H1 (cell line): Measurements from ENCODE around the gene AK6. TPM values are rescaled to one million over a fixed set of nuclear protein-coding genes. Genes with fewer than 3 reads are reported as not detected.
"Not testable (repeated sequence)": the region's sequence is repeated elsewhere in the genome, so short reads cannot be mapped to it uniquely, and the experiment has no call there.

Source experiments
- CTCF ChIA-PET: fragments of 300-600 bp; sonication (Branson Sonifier 250); formaldehyde crosslinking; loops from one replicate; lab custom pipeline; 2021; ENCODE audit not compliant: partially characterized antibody; lab: Charles Lee
- POLR2A ChIA-PET: fragments of 300-600 bp; sonication (Branson Sonifier 250); formaldehyde crosslinking; loops from one replicate; lab custom pipeline; 2021; ENCODE audit warnings: inconsistent platforms; ENCODE audit not compliant: partially characterized antibody; lab: Charles Lee
- DNase-seq, 2 experiments: peaks; one replicate each; pipeline versions ENCODE4 v3.0.0 to v3.0.0-alpha.2; 2010 to 2022; ENCODE audit warnings: low spot score in 2 of 2, low read depth in 1 of 2, mixed read lengths in 1 of 2
- FAIRE-seq: peaks from 2 replicates; lab custom pipeline; 2011; peaks lifted over from hg19 to GRCh38; lab: Jason Lieb, UNC
- H2AFZ ChIP-seq: 2 replicates; pipeline ENCODE4 v1.8.1; 2012; ENCODE audit warnings: low read length, inconsistent platforms
- H2AK5ac ChIP-seq: 2 replicates; pipeline ENCODE4 v1.6.1; 2013; ENCODE audit warnings: low read depth, low read length
- H2BK120ac ChIP-seq: replicated peaks from 2 replicates; pipeline ENCODE3; 2013; ENCODE audit warnings: low read depth, low read length, inconsistent platforms
- H2BK12ac ChIP-seq: 2 replicates; pipeline ENCODE4 v1.6.1; 2013; ENCODE audit warnings: low read depth, low read length
- H2BK15ac ChIP-seq: 2 replicates; pipeline ENCODE4 v1.6.1; 2013; ENCODE audit warnings: low read length
- H2BK20ac ChIP-seq: 2 replicates; pipeline ENCODE4 v1.6.1; 2013; ENCODE audit warnings: low read length
- H2BK5ac ChIP-seq: 2 replicates; pipeline ENCODE4 v1.6.1; 2013; ENCODE audit warnings: low read depth, low read length
- H3K14ac ChIP-seq: 2 replicates; pipeline ENCODE4 v1.6.1; 2013; ENCODE audit warnings: inconsistent platforms; ENCODE audit not compliant: insufficient read length
- H3K18ac ChIP-seq: 2 replicates; pipeline ENCODE4 v1.6.1; 2013; ENCODE audit warnings: low read length; ENCODE audit errors: extremely low read depth
- H3K23ac ChIP-seq: 2 replicates; pipeline ENCODE4 v1.6.1; 2013; ENCODE audit warnings: inconsistent platforms; ENCODE audit not compliant: insufficient read length
- H3K23me2 ChIP-seq: 2 replicates; pipeline ENCODE4 v1.6.1; 2013; ENCODE audit warnings: low read depth, low read length
- H3K27ac ChIP-seq: 2 replicates; pipeline ENCODE4 v1.6.1; 2011; ENCODE audit warnings: low read depth, low read length, inconsistent platforms
- H3K27me3 ChIP-seq, 4 experiments: replicated peaks in 1 of 4; 1 replicate in 1 of 4; 2 replicates in 3 of 4; pipeline versions ENCODE4 v1.6.1 to v1.8.1; 2011 to 2013; ENCODE audit warnings: low read length in 3 of 4, mild to moderate bottlenecking in 3 of 4, inconsistent platforms in 2 of 4, mixed read lengths in 2 of 4, moderate library complexity in 1 of 4; ENCODE audit not compliant: control insufficient read depth in 3 of 4, insufficient read depth in 3 of 4; ENCODE audit errors: extremely low read depth in 1 of 4
- H3K36me3 ChIP-seq, 4 experiments: 2 replicates each; pipeline versions ENCODE4 v1.6.1 to v1.8.1; 2011 to 2013; ENCODE audit warnings: mild to moderate bottlenecking in 4 of 4, low read length in 3 of 4, moderate library complexity in 2 of 4, control low read depth in 1 of 4, inconsistent platforms in 1 of 4; ENCODE audit not compliant: insufficient read depth in 4 of 4, control insufficient read depth in 2 of 4
- H3K4ac ChIP-seq: replicated peaks from 2 replicates; pipeline ENCODE3; 2013; ENCODE audit warnings: low read length, low read depth, mixed read lengths, inconsistent platforms; ENCODE audit not compliant: insufficient read length
- H3K4me1 ChIP-seq, 4 experiments: replicated peaks in 1 of 4; 1 replicate in 1 of 4; 2 replicates in 3 of 4; pipeline versions ENCODE4 v1.6.1 to v1.8.1; 2011 to 2013; ENCODE audit warnings: low read length in 3 of 4, inconsistent platforms in 2 of 4, mixed read lengths in 1 of 4; ENCODE audit not compliant: insufficient read depth in 4 of 4, control insufficient read depth in 3 of 4
- H3K4me2 ChIP-seq, 2 experiments: 2 replicates each; pipeline versions ENCODE4 v1.6.1 to v1.8.1; 2011 to 2013; ENCODE audit warnings: low read depth in 2 of 2, low read length in 2 of 2, control low read depth in 1 of 2, inconsistent platforms in 1 of 2, mild to moderate bottlenecking in 1 of 2; ENCODE audit not compliant: insufficient read depth in 1 of 2
- H3K4me3 ChIP-seq, 4 experiments: fragments of 200-600, 300-600 bp in 1 of 4; sonication (generic), shearing (Covaris generic), sonication (Bioruptor Twin) in 1 of 4; 2 replicates each; pipeline versions ENCODE4 v1.5.1 to v1.8.1; 2011 to 2016; ENCODE audit warnings: low read length in 4 of 4, low read depth in 3 of 4, control low read depth in 2 of 4, inconsistent platforms in 2 of 4, mild to moderate bottlenecking in 2 of 4, mixed read lengths in 1 of 4, moderate library complexity in 1 of 4; ENCODE audit not compliant: insufficient read depth in 2 of 4; ENCODE audit errors: extremely low read depth in 1 of 4
- H3K56ac ChIP-seq: replicated peaks from 2 replicates; pipeline ENCODE3; 2013; ENCODE audit warnings: low read depth, mild to moderate bottlenecking, mixed read lengths, low read length, inconsistent platforms; ENCODE audit not compliant: insufficient read length
- H3K79me1 ChIP-seq: 2 replicates; pipeline ENCODE4 v1.6.1; 2013; ENCODE audit warnings: low read depth, low read length, control low read depth
- H3K79me2 ChIP-seq, 2 experiments: 2 replicates each; pipeline versions ENCODE4 v1.6.1 to v1.8.1; 2012 to 2013; ENCODE audit warnings: low read length in 2 of 2, mild to moderate bottlenecking in 2 of 2, inconsistent platforms in 1 of 2; ENCODE audit not compliant: insufficient read depth in 2 of 2, control insufficient read depth in 1 of 2
- H3K9ac ChIP-seq, 4 experiments: replicated peaks in 1 of 4; 1 replicate in 1 of 4; 2 replicates in 3 of 4; pipeline versions ENCODE4 v1.6.1 to v1.8.1; 2011 to 2013; ENCODE audit warnings: low read depth in 3 of 4, low read length in 3 of 4, control low read depth in 2 of 4, mild to moderate bottlenecking in 2 of 4, moderate library complexity in 2 of 4, inconsistent platforms in 1 of 4; ENCODE audit errors: extremely low read depth in 1 of 4
- H3K9me3 ChIP-seq, 2 experiments: 2 replicates each; pipeline versions ENCODE4 v1.6.1 to v1.8.1; 2012 to 2013; ENCODE audit warnings: mild to moderate bottlenecking in 2 of 2, moderate library complexity in 2 of 2, control low read depth in 1 of 2, inconsistent platforms in 1 of 2, low read depth in 1 of 2, low read length in 1 of 2, mixed read lengths in 1 of 2; ENCODE audit not compliant: insufficient read depth in 2 of 2
- H4K20me1 ChIP-seq, 2 experiments: replicated peaks in 1 of 2; 2 replicates each; pipeline versions ENCODE3 to v1.8.1; 2011 to 2013; ENCODE audit warnings: inconsistent platforms in 2 of 2, low read length in 2 of 2, mild to moderate bottlenecking in 1 of 2; ENCODE audit not compliant: insufficient read depth in 2 of 2, control insufficient read depth in 1 of 2
- H4K5ac ChIP-seq: 2 replicates; pipeline ENCODE4 v1.6.1; 2013; ENCODE audit warnings: low read length, low read depth, mixed read lengths, inconsistent platforms; ENCODE audit not compliant: insufficient read length
- H4K8ac ChIP-seq: 2 replicates; pipeline ENCODE4 v1.8.0; 2013; ENCODE audit warnings: mild to moderate bottlenecking, moderate library complexity, low read length, inconsistent platforms; ENCODE audit not compliant: insufficient read depth; ENCODE audit errors: extremely low read depth
- H4K91ac ChIP-seq: replicated peaks from 2 replicates; pipeline ENCODE3; 2013; ENCODE audit warnings: low read length, mixed read lengths, inconsistent platforms; ENCODE audit not compliant: insufficient read length
- CREB1 ChIP-seq: IDR thresholded peaks from 2 replicates; pipeline ENCODE4 v1.6.1; 2012; ENCODE audit warnings: inconsistent platforms
- E2F6 ChIP-seq: IDR thresholded peaks from 2 replicates; pipeline ENCODE4 v1.6.1; 2012; ENCODE audit warnings: inconsistent platforms
- MAFK ChIP-seq: IDR thresholded peaks from 2 replicates; pipeline ENCODE4 v1.6.1; 2012; ENCODE audit warnings: low read depth, mild to moderate bottlenecking, improper control_type of control experiment, low read length
- WGBS, 2 experiments: shearing (Covaris generic) in 1 of 2; methylation state at CpG; one replicate each; pipeline versions ENCODE4 v1.1.6 to v1.1.7; 2013 to 2015; ENCODE audit warnings: low lambda C conversion rate in 2 of 2, mixed read lengths in 2 of 2, inconsistent platforms in 1 of 2, low coverage in 1 of 2, missing lambda C conversion rate in 1 of 2; ENCODE audit not compliant: insufficient replicate concordance in 2 of 2, insufficient coverage in 1 of 2, insufficient read length in 1 of 2; ENCODE audit errors: extremely low coverage in 1 of 2, missing lambda C conversion rate in 1 of 2; 5-methylcytosine and 5-hydroxymethylcytosine counted together
- polyA plus RNA-seq, 7 experiments: library from polyadenylated mRNA; depleted of rRNA in 3 of 7; stranded (reverse) in 5 of 7; unstranded in 2 of 7; fragments of >200 nt in 5 of 7; fragments of 200-250 nt in 2 of 7; gene quantifications; 1 replicate in 5 of 7; 2 replicates in 1 of 7; 4 replicates in 1 of 7; pipeline versions ENCODE4 v1.2.1 to v1.2.3, GENCODE V29; 2011 to 2013; ENCODE audit warnings: missing spikeins in 2 of 7, mixed read lengths in 2 of 7
- total RNA-seq: library from RNA; stranded (reverse); fragmentation: NEBNext Ultra II Directional; extraction: Animal tissue kit (Norgen Biotek cat#: 25700); gene quantifications from 2 replicates; pipeline ENCODE4 v1.2.1, GENCODE V29; 2021
- TF ChIP-seq, protein P1 (sequence below): IDR thresholded peaks from 2 replicates; pipeline ENCODE4 v1.6.1; 2012; ENCODE audit warnings: inconsistent platforms

AK6 gene
- total and polyA plus RNA-seq, 2 of the 8 experiments (the other 6 are each of a cell fraction or from before 2014, with no cell fraction given): 22.5 to 51.2 TPM

GRCh38 chr5:69334793-69335268, 34.5 kb downstream of the AK6 start (continued):
- TF ChIP-seq MAFK: no peak
- TF ChIP-seq, protein P1, sequence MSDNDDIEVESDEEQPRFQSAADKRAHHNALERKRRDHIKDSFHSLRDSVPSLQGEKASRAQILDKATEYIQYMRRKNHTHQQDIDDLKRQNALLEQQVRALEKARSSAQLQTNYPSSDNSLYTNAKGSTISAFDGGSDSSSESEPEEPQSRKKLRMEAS: peak; percentile 83
- TF ChIP-seq CREB1: 0 out of 2 replicates have a peak, but pooled peaks have one; percentile 38
- TF ChIP-seq E2F6: peak; percentile 65
- TF ChIP-seq, all 59 proteins: peak for 9

- ChIA-PET POLR2A (interaction anchor here (1.0 to 1.5 kb wide), 2 partner anchors 22 to 26 kb away, joined by 3 read pairs; no protein-coding TSS in a partner anchor), CTCF (interaction anchor here (0.6 to 3.0 kb wide), 27 partner anchors 8 to 1986 kb away, joined by 3 to 28 read pairs (median 4); partner anchors contain the start of genes CDK7 and SLC30A5)
- not testable (repeated sequence) for H3K4ac ChIP-seq, H3K4me3 ChIP-seq, H3K23me2 ChIP-seq, H2AFZ ChIP-seq, H4K91ac ChIP-seq, H2BK5ac ChIP-seq, FAIRE-seq, H4K8ac ChIP-seq, H3K4me1 ChIP-seq, H3K23ac ChIP-seq, H3K27ac ChIP-seq, H3K18ac ChIP-seq, H3K79me2 ChIP-seq, H3K79me1 ChIP-seq, H2AK5ac ChIP-seq, H2BK15ac ChIP-seq, H3K4me2 ChIP-seq, H4K5ac ChIP-seq, H3K9ac ChIP-seq, H4K20me1 ChIP-seq, H3K9me3 ChIP-seq, H3K27me3 ChIP-seq, H2BK120ac ChIP-seq, H2BK20ac ChIP-seq, H3K14ac ChIP-seq, H2BK12ac ChIP-seq, H3K56ac ChIP-seq, H3K36me3 ChIP-seq
- WGBS, 2 experiments: 94% methylated on average over 25 of the region's 25 CpGs; no CpG with 5 or more reads in 1 of the 2 experiments
- peak in 1 of 2 experiments; percentile 41 for DNase-seq
Observed at GRCh38 chr5:69333668-69334315, 35.5 kb downstream of the AK6 start.
